ENCODE measurements around the gene EIF2B1.

DNA sequence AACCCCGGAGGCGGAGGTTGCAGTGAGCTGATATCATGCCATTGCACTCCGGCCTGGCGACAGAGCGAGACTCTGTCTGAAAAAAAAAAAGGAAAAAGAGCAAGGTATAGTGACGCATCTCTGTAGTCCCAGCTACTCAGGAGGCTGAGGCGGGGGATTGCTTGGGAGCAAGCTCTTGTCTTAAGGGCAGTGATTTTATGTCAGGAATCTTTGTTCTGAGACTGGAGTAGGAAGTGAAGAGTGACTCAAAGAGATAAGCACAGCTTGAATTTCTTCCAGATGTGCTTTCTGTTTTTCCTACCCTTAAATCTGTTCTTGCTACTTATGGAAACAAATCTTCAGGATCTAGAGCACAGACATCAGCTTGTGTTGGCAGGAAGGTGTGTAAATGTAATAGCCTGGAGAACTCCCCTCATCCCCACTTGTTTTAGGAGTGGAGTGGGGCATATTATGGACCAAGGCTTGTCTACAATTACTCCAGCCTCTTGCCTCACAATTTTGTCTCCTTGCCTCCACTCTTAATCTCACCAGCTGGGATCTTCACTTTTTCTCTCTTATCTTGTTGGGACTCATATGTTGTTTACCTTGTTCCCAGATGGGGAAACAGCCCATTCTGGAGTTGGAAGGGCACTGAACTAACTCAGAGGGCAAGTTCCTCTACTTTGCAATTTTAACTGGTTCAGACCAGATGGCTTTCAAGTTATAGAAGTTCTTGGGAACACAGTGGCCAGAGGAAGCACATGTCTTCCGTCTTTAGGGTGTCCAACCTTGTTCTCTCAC, 41.6 kb downstream of the EIF2B1 start:
- TF ChIP-seq, protein P1, sequence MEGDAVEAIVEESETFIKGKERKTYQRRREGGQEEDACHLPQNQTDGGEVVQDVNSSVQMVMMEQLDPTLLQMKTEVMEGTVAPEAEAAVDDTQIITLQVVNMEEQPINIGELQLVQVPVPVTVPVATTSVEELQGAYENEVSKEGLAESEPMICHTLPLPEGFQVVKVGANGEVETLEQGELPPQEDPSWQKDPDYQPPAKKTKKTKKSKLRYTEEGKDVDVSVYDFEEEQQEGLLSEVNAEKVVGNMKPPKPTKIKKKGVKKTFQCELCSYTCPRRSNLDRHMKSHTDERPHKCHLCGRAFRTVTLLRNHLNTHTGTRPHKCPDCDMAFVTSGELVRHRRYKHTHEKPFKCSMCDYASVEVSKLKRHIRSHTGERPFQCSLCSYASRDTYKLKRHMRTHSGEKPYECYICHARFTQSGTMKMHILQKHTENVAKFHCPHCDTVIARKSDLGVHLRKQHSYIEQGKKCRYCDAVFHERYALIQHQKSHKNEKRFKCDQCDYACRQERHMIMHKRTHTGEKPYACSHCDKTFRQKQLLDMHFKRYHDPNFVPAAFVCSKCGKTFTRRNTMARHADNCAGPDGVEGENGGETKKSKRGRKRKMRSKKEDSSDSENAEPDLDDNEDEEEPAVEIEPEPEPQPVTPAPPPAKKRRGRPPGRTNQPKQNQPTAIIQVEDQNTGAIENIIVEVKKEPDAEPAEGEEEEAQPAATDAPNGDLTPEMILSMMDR (conservative IDR thresholded peaks at IDR 0.05; ENCODE audit: low read depth, low read length), result no peak
- no peak for TF ChIP-seq EZH2phosphoT487 (IDR thresholded peaks at IDR 0.05; ENCODE audit: borderline replicate concordance, low read length)
